Stimulated activated CD8-positive, alpha-beta memory T cell treated with anti-CD3 and anti-CD28 coated beads, Interleukin-15, amount 100 ng/mL, for 24 hours (primary cell): ENCODE results near the gene SYNE3.

Experiments used
- DNase-seq: peaks from one replicate; pipeline ENCODE4 v3.0.0-alpha.2; 2020; ENCODE audit warnings: low read depth

SYNE3 gene

DNA sequence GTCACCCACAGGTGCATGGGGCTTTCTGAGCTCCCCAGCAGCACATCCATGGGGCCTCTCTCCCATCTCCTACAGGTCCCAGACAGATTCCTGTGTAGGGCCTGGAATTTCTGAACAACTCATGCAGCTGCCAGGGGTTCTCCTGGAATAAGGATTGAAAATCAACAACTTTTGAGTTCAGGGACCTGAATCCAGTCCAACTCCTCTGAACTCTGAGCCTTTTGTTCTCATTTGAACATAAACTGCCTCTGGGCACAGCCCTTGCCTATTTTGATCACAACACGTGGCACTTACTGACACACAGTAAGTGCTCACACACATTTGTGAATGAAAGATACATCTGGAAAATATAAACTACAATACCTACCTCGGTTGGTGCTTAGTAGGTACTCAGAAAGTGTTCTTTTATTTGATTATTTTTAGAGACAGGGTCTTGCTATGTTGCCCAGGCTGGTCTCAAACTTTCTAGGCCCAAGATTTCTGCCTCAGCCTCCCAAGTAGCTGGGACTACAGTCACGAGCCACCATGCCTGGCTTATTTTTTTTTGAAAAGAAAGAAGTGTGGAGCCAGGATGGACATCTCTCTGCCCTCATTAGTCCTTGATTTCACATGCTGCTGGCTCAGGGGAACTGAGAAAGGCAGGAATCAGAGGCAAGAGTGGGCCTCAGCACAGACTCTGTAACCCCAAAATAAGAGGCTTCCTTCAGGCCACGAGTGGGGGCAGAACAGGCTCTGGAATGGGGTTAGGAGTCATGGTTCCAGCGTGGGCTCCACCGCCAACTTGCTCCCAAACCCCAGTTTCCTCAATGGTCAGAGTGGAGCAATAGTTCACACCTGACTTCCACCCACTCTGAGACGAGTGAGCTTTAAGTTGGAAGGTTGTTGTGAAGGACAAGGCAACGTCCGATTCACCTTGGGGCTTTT, 27.0 kb downstream of the SYNE3 start:
- DNase-seq, result no peak

DNA sequence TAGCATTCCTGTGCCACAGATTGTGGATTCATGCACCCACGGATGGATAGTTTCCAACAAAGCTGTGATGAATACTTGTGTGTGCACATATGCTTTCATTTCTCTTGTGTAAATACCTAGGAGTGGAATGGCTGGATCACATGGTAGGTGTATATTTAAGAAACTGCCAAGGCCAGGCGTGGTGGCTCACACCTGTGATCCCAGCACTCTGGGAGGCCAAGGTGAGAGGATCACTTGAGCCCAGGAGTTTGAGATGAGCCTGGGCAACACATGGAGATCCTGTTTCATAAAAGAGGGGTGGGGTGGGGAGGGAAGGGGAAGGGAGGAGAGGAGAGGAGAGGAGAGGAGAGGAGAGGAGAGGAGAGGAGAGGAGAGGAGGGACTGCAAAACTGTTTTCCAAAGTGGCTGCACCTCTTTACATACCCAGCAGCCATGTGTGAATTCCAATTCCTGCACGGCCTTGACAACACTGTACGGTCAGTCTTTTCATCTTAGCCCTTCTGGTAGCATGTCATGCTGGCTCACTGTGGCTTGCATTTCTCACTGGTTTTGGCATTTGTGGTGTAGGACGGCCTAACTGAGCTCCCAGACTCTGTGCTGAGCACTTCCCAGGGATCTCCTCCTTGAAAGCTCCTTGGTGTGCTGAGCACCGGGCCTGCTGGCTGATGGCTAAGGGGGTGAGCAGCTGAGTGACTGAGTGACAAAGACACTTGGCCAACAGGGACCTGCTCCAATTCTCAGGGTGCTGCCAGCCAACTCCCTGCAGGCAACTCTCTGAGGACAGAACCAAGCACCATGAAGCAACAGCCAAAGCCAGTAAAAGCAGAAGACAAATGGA, 27.9 kb downstream of the SYNE3 start:
- DNase-seq, result no peak

GRCh38 chr14:95487669-95488084, 28.8 kb downstream of the SYNE3 start:
- DNase-seq, result no peak

- DNase-seq, result no peak
Observed at GRCh38 chr14:95486875-95487668, 29.4 kb downstream of the SYNE3 start.

DNA sequence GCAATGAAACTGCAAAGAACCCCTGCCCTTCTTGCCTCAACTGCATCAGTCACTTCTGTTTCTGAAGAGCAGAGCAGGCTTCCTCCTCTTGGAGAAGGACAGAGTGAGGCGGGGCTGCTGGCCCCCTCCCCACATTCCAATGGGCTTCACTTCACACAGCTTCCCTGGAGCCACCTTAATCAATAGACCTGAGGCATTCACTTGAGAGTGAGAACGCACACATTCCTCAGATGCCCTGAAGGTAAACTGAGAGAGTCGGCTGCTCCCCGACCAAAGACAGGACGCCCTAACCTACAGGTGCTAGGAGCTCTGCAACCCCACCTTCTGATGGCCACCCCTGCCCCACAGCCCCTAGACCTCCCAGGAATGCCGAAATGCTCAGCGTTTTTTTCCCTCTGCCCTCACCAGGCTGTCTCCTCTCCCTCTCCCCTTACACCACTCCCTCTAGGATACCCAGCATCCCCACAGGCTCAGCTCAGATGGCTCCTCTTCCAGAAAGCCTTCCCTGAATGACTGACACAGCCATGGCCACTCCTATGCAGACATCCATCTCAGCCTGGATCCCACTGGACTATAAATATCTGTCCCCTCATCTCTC, 31.1 kb downstream of the SYNE3 start:
- no peak for DNase-seq

DNA sequence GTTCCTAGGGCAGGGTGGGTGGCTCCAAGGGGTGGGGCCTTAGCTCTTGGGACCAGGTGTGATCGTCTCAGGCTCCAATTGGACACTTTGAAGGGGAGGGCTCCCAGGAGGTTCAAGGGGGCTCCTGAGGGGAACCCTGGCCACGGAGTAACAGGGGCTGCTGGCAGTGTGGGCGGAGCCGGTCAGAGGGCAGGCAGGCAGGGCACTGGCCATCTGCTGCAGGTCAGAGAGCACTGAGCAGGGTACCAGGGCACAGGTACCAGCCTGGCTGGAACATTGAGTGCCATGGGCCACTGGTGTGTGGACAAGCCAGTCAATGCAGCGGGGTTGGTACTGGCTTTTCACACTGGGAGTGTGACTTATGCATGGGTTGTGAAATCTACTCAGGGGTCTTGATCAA, 32.2 kb downstream of the SYNE3 start:
- DNase-seq, result no peak

DNA sequence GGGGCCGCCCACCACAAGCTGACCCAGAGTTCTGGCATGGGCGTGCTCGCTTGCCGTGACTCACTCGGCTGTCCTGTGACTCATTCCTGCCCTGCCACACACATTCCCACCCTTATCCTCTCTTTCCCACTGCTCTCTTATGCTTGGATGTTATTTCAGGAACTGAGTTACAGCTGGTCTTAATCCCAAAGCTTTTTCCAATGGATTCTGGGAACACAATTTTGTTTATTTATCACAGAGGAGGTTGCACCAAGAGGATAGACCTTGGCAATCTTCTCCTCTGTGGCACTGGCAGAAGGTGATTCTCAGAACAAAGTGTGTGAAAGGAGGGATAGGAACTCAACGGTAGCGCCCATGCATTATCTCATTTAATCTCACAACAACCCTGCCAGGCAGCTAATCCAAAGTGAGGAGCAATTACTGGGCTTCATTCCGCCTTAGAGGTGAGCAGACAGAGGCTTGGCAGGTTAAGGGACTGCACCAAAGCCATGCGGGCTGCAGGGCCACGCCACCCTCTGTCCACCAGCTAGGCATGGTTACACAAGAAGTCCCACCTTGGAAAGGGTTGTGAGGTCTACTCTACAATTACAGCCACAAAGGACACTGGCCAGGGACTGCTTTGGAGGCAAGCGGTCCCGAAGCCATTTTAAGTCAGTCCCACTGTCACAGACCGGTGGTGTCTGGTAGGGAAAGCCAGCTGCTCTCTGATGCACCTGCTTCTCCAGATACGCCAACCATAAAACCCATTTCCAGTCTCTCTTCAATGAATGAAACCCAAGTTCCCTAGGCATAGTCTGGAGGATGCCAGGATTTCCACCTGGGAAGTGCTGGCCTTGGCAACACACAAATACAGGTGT, 32.9 kb downstream of the SYNE3 start:
- DNase-seq, result no peak

DNA sequence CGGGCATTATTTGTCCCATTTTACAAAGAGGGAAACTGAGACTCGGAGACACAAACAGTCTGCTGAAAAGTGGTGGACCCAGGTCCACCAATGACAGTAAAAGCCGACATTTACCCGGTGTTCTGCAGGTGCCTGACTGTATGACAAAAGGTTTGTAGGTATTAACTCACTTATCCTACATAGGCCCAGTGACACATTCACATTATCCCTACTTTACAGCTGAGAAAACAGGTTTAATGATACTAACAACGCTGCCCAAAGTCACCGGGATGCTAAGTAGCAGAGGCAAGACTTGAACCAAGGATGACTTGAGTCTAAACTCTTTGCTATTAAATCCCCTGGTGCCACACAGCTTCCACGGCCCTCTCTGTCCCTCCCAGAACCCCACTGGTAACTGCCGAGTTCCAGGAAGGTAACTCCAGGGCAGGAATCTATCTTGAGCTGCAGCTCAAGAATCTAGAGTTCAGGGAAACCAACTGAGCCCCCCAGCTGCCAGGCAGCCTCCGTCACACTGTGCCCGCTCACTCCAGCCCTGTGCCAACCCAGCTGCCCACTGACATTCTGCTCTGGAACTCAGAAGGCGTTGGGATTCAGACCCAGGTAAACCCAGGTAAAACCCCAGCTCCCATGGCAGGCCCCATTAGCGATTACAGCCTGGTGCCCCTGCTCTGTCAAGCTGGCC, 33.7 kb downstream of the SYNE3 start:
- no peak for DNase-seq

DNA sequence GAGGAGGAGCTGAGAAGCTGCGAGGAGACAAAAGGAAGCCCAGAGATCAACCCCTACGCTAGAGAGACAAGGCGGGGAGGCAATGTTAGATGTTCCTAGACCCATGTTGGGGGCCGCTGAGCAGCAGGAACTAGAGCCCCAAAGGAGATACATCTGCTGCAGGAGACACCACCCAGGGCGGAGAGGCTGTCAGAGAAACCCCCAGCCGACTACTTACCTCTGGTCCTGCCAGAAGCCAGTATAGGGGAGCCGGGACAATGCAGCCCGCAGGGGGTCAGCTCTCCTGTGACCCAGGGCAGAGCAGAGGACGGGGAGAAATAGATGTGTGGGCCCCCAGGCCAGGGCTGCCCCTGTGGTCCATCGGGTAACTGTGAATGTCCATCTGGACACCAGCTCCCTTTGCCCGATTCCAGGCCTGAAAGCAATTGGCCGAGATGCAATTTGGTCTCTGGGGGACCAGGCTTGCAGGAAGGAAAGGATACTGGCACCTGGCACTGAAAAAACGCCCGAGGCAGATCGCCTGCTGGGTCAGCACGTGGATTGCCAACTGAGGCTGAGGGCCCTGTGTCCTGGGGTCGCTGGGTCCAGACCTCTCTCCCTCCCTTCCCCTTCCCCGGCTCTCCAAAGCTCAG, 34.9 kb downstream of the SYNE3 start:
- no peak for DNase-seq

- DNase-seq, result no peak
Observed at GRCh38 chr14:95480887-95481226, 35.6 kb downstream of the SYNE3 start.

- DNase-seq, result no peak
Observed at GRCh38 chr14:95480109-95480886, 36.2 kb downstream of the SYNE3 start.

GRCh38 chr14:95479494-95479893, 37.0 kb downstream of the SYNE3 start:
- DNase-seq, result no peak

DNA sequence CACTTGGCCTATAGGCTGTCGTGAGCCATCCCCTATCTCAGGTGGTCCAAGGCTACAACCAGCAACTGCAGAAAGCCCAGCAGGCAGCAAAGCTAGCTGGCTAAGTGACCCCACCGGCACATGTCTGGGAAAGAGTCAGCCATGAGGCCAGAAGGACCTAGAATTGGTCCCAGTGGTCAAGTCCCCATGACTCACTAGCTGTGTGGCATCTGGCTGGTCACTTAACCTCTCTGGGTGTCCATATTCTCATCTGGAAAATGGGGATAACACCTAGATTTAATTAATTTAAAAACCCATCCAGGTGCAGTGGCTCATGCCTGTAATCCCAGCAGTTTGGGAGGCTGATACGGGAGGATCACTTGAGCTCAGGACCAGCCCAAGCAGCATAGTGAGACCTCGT, 37.6 kb downstream of the SYNE3 start:
- DNase-seq, result no peak

DNA sequence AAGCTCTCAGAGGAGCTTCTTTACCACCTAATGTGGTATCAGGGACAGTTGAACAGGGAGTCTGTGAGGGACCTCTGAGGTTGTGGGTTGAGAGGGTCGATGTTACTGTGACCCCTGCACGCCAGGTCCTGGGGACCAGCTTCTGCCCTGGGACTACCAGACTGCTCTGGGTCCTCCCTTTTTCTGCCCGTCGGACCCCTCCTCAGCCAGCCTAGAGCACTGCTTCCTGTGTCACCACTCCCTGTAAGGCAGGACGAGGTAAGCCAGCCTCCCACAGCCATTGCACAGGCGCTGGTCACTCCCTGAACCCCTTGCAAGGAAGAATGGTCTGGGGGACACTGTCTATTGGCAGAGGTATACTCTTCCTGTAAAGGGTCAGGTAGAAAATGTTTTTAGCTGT, 38.1 kb downstream of the SYNE3 start:
- no peak for DNase-seq

- no peak for DNase-seq
Observed at GRCh38 chr14:95477411-95478269, 38.8 kb downstream of the SYNE3 start.

- no peak for DNase-seq
Observed at GRCh38 chr14:95476747-95477146, 39.7 kb downstream of the SYNE3 start.

- DNase-seq, result no peak
Observed at GRCh38 chr14:95475540-95476240, 40.8 kb downstream of the SYNE3 start.

DNA sequence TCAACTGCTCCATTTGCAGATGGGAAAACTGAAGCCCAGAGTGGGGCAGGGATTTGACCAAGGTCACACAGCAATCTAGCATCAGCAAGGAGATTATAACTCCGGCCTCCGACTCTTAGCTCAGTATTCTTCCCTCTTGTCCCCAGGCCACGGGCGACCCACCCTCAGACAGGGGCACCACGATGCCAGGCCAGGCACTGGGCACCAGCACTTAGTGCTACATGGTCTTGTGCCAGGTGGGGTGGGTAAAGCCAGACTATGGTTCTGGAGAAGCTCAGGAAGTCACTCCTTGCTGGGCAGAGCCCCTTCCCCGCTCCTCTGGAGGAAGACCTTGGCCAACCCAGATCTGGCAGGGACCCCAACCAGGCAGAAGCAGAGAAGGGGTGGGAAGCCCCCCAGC, 41.5 kb downstream of the SYNE3 start:
- DNase-seq, result no peak
